ENCODE measurements around the gene MAPKBP1.

The MAPKBP1 gene

DNA sequence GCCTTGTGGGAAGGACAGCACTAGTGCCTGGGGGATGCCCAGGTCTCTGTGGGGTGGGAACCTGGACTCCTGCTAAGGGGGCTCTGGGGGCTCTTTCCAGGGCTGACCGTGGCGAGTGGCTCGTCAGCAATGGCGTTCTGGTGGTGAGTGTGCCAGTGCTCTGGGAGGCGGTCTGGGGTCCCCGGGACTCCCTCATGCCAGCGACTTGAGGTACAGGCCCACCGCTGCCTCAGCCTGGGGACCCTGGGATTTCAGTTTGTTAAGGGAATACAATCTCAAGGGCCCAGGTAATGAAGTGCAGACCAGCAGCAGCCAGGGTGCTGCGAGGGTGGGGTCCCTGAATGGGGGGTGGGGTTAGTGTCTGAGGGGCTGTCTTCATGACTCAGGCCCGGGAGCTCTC lies 66.8 kb downstream of the MAPKBP1 start:
- TF ChIP-seq, protein P1, sequence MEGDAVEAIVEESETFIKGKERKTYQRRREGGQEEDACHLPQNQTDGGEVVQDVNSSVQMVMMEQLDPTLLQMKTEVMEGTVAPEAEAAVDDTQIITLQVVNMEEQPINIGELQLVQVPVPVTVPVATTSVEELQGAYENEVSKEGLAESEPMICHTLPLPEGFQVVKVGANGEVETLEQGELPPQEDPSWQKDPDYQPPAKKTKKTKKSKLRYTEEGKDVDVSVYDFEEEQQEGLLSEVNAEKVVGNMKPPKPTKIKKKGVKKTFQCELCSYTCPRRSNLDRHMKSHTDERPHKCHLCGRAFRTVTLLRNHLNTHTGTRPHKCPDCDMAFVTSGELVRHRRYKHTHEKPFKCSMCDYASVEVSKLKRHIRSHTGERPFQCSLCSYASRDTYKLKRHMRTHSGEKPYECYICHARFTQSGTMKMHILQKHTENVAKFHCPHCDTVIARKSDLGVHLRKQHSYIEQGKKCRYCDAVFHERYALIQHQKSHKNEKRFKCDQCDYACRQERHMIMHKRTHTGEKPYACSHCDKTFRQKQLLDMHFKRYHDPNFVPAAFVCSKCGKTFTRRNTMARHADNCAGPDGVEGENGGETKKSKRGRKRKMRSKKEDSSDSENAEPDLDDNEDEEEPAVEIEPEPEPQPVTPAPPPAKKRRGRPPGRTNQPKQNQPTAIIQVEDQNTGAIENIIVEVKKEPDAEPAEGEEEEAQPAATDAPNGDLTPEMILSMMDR (IDR thresholded peaks at IDR 0.05; ENCODE audit: low read depth, low read length, missing control alignments), result no peak
- H3K4me3 ChIP-seq (ENCODE audit: low read depth, low read length), result no peak overlapping the region
- no peak for DNase-seq (ENCODE audit: low read depth)

DNA sequence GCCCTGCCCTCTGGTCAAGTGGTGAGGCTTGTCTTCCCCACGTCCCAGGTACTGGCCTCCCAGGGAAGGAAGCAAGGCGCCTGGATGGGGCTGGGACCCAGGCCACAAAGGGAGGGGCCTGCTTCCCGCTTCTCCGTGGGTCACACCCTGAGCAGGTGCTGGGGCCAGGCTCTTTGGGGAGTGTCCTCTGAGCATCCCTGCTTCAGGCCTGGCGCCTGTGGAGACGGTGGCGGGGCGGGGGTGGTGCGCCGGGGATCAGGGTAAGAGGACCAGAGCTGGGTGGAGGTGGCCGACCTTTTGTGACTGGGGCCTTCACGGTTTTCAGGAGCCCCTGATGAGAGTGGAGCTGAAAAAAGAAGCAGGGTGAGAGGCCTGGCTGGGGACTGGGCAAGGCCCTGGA lies 67.9 kb downstream of the MAPKBP1 start:
- no peak overlapping the region for H3K4me3 ChIP-seq (ENCODE audit: low read depth, low read length)
- TF ChIP-seq, protein P1 (IDR thresholded peaks at IDR 0.05; ENCODE audit: low read depth, low read length, missing control alignments), result no peak
- no peak for DNase-seq (ENCODE audit: low read depth)

DNA sequence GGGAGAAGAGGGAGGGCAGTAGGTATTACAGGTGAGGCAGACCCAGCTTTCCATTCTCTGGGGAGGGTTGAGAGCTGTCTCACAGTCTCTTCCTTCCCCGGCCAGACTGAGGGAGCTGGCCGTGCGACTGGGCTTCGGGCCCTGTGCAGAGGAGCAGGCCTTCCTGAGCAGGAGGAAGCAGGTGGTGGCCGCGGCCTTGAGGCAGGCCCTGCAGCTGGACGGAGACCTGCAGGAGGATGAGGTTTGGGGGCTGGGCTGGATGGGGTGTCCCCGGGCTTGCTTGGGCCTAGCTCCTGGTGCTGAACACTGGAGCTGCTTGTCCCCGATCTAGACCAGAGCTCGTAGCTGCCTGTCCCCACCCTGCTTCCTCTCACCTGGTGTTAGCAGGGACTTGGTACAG lies 69.3 kb downstream of the MAPKBP1 start:
- TF ChIP-seq, protein P1 (IDR thresholded peaks at IDR 0.05; ENCODE audit: low read depth, low read length, missing control alignments), result no peak
- no peak overlapping the region for H3K4me3 ChIP-seq (ENCODE audit: low read depth, low read length)
- no peak for DNase-seq (ENCODE audit: low read depth)

DNA sequence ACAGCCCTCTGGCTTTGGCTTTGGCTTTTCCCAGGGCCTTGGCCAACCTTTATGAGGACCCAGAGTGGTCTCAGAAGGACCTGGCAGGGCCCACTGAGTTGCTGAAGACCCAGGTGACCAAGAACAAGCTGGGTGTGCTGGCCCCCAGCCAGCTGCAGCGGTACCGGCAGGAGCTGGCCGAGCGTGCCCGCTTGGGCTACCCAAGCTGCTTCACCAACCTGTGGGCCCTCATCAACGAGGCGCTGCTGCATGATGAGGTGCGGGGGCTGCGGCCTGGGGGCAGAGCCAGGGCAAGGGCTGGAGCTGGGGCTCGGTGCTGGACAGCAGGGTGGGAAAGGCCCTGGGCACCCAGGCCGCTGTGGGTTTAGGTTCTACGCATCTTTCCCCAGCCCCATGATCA lies 70.5 kb downstream of the MAPKBP1 start:
- H3K4me3 ChIP-seq (ENCODE audit: low read depth, low read length), result no peak overlapping the region
- DNase-seq (ENCODE audit: low read depth), result no peak
- TF ChIP-seq, protein P1 (IDR thresholded peaks at IDR 0.05; ENCODE audit: low read depth, low read length, missing control alignments), result no peak

DNA sequence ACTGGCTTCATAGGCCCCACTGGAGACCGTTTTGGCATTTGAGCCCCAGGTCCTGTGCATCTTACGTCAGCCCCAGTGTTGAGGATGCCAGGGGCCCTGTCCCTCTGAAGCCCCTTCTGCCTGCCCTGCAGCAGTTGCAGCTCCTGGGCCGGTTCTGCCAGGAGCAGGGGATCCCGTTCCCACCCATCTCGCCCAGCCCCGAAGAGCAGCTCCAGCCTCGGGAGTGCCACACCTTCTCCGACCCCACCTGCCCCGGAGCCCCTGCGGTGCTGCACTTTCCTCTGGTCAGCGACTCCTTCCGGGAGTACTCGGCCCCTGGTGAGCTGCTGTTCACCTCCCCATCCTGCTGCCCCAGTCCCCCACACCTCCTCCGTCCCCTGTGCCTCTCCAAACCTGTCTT lies 72.9 kb downstream of the MAPKBP1 start:
- no peak for DNase-seq (ENCODE audit: low read depth)
- TF ChIP-seq, protein P1 (IDR thresholded peaks at IDR 0.05; ENCODE audit: low read depth, low read length, missing control alignments), result no peak
- H3K4me3 ChIP-seq (ENCODE audit: low read depth, low read length), result no peak overlapping the region

DNA sequence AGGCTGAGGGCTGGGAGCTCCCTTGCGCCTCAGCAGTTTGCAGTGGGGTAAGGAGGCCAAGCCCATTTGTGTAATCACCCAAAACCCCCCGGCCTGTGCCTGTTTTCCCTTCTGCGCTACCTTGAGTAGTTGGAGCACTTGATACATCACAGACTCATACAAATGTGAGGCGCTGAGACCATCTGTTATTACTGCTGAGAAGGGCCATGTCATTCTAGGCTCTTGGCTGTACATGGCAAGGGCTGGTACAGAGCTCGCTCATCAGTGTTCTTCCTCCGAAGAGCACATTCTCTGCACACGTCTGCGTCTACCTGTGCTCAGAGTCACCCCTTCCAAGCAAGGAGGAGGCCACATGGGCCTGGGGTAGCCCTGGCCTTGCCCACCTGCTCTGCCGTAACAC lies 73.7 kb downstream of the MAPKBP1 start:
- TF ChIP-seq, protein P1 (IDR thresholded peaks at IDR 0.05; ENCODE audit: low read depth, low read length, missing control alignments), result no peak
- H3K4me3 ChIP-seq (ENCODE audit: low read depth, low read length), result no peak overlapping the region
- DNase-seq (ENCODE audit: low read depth), result no peak

DNA sequence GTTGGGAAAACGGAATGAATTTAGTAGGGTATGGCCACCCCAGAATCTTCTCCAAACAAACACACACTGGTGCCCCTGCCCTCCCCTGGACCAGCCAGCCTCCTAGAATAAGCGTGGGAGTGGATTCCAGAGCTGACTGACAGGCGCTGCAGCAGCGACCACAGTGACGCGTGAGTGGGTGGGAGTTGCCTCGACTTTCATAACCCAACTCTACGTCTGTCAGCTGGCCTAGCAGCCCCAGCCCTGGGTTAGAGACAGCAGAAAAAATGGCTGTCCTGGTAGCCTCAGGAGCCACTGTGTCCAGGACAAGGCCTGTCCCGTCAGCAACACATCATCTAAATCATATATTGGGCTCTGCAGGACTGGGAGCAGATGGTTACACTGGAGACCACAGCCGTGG lies 74.3 kb downstream of the MAPKBP1 start:
- H3K4me3 ChIP-seq (ENCODE audit: low read depth, low read length), result no peak overlapping the region
- no peak for DNase-seq (ENCODE audit: low read depth)
- TF ChIP-seq, protein P1 (IDR thresholded peaks at IDR 0.05; ENCODE audit: low read depth, low read length, missing control alignments), result no peak

Measured in GM12864 (cell line).